CD4-positive, CD25-positive, alpha-beta regulatory T cell (primary cell): ENCODE measurements around the gene GPR183. TPM values are rescaled to one million over a fixed set of nuclear protein-coding genes. Genes with fewer than 3 reads are reported as not detected.
A peak's percentile ranks its signal among the peaks of the same experiment; 100 is the strongest.

Experiments used
- ATAC-seq, 2 donors: fragments of 150-1000 bp; cut with Tn5 transposase; one replicate each; pipeline ENCODE4 v1.10.0; 2021; ENCODE audit warnings: low read depth in 2 of 2, moderate number of reproducible peaks in 2 of 2, moderate library complexity in 1 of 2
- DNase-seq, 3 donors: peaks; one replicate each; pipeline versions ENCODE4 v3.0.0 to v3.0.0-alpha.2; 2012 to 2022; ENCODE audit warnings: mixed read lengths in 1 of 3
- H3K27ac ChIP-seq: one replicate; pipeline ENCODE4 v1.7.0; 2013; ENCODE audit warnings: mild to moderate bottlenecking, low read length; ENCODE audit not compliant: insufficient read depth, poor library complexity, severe bottlenecking
- H3K27me3 ChIP-seq: one replicate; pipeline ENCODE4 v1.7.0; 2013; ENCODE audit warnings: low read length; ENCODE audit not compliant: control insufficient read depth, insufficient read depth
- H3K36me3 ChIP-seq: one replicate; pipeline ENCODE4 v1.7.0; 2013; ENCODE audit warnings: mild to moderate bottlenecking, low read length, moderate library complexity; ENCODE audit not compliant: control insufficient read depth, insufficient read depth
- H3K4me1 ChIP-seq: 2 replicates; pipeline ENCODE4 v1.7.0; 2013; ENCODE audit warnings: mild to moderate bottlenecking, low read length; ENCODE audit not compliant: insufficient read depth, control insufficient read depth, poor library complexity, severe bottlenecking
- H3K4me3 ChIP-seq: one replicate; pipeline ENCODE4 v1.7.0; 2013; ENCODE audit warnings: low read depth, mild to moderate bottlenecking, low read length, moderate library complexity
- H3K9me3 ChIP-seq, 2 experiments: 1 replicate in 1 of 2; 2 replicates in 1 of 2; pipeline ENCODE4 v1.7.0; 2013; ENCODE audit warnings: low read length in 2 of 2, mild to moderate bottlenecking in 1 of 2, moderate library complexity in 1 of 2; ENCODE audit not compliant: control insufficient read depth in 2 of 2
- H3K27ac Mint-ChIP-seq, 3 donors: one replicate each; pipeline ENCODE4 v1.8.0; 2020 to 2022; ENCODE audit warnings: mild to moderate bottlenecking in 3 of 3, mixed read lengths in 3 of 3, moderate library complexity in 2 of 3
- H3K27me3 Mint-ChIP-seq: one replicate; pipeline ENCODE4 v1.8.0; 2022; ENCODE audit warnings: mild to moderate bottlenecking, mixed read lengths
- H3K36me3 Mint-ChIP-seq: one replicate; pipeline ENCODE4 v1.8.0; 2020; ENCODE audit warnings: mixed read lengths
- H3K4me1 Mint-ChIP-seq, 4 donors: one replicate each; pipeline ENCODE4 v1.8.0; 2020 to 2022; ENCODE audit warnings: mixed read lengths in 4 of 4, mild to moderate bottlenecking in 1 of 4
- H3K4me3 Mint-ChIP-seq, 4 donors: one replicate each; pipeline ENCODE4 v1.8.0; 2020 to 2022; ENCODE audit warnings: mild to moderate bottlenecking in 4 of 4, mixed read lengths in 4 of 4, moderate library complexity in 3 of 4
- H3K9me3 Mint-ChIP-seq, 7 donors: one replicate each; pipeline ENCODE4 v1.8.0; 2020 to 2022; ENCODE audit warnings: mixed read lengths in 7 of 7, mild to moderate bottlenecking in 3 of 7, moderate library complexity in 2 of 7
- polyA plus RNA-seq, 4 donors: library from polyadenylated mRNA; unstranded; fragments of 300-500 nt; fragmentation: Illumina TruSeq; gene quantifications; one replicate each; pipeline ENCODE4 v1.2.3, GENCODE V29; 2021
- total RNA-seq: library from RNA; stranded (reverse); gene quantifications from one replicate; pipeline ENCODE4 v1.2.3, GENCODE V29; 2022

The GPR183 gene
- total and polyA plus RNA-seq, 5 donors from 2014 or later, result 206 to 418 (median 306) TPM

- peaks cover 64% of the 10 kb centered on the region for H3K4me1 ChIP-seq
These were observed 8.0 kb upstream of the GPR183 start for GRCh38 chr13:99315186-99315585.

GRCh38 chr13:99314640-99315176 is 7.5 kb upstream of the GPR183 start:
- H3K4me3 Mint-ChIP-seq, result peak overlapping the region; percentile 84 to 89 (median 87)
- DNase-seq (peak; percentile 52 to 83 (median 75)), ATAC-seq (peak; percentile 64 to 72)
- peak overlapping the region; percentile 92 for H3K27ac ChIP-seq
- H3K4me1 ChIP-seq, result peaks cover 66% of the 10 kb centered on the region
- no peaks in the 10 kb centered on the region for H3K9me3 ChIP-seq
- H3K9me3 Mint-ChIP-seq, result peaks cover 0 to 5% (median 0%) of the 10 kb centered on the region in 7 donors
- H3K36me3 Mint-ChIP-seq, result peaks cover 33% of the 10 kb centered on the region
- peak overlapping the region; percentile 91 to 96 (median 95) for H3K27ac Mint-ChIP-seq
- H3K27me3 Mint-ChIP-seq, result no peaks in the 10 kb centered on the region
- H3K36me3 ChIP-seq, result peaks cover 11% of the 10 kb centered on the region
- H3K27me3 ChIP-seq, result no peaks in the 10 kb centered on the region
- H3K4me3 ChIP-seq, result peak overlapping the region; percentile 86
- peaks cover 27 to 83% (median 69%) of the 10 kb centered on the region in 4 donors for H3K4me1 Mint-ChIP-seq

More at GRCh38 chr13:99315186-99315585, 8.0 kb upstream of the GPR183 start:
- ATAC-seq (peak; percentile 13 to 15), DNase-seq (no peak)
- Histone ChIP-seq H3K27me3 (no peaks in the 10 kb centered on the region), H3K9me3 (no peaks in the 10 kb centered on the region), H3K27ac (peak overlapping the region; percentile 92), H3K4me3 (peak overlapping the region; percentile 86), H3K36me3 (peaks cover 10% of the 10 kb centered on the region)
- Mint-ChIP-seq H3K9me3 (peaks cover 0 to 5% (median 0%) of the 10 kb centered on the region in 7 donors), H3K4me1 (peaks cover 28 to 83% (median 67%) of the 10 kb centered on the region in 4 donors), H3K36me3 (peaks cover 37% of the 10 kb centered on the region), H3K4me3 (peak overlapping the region; percentile 84 to 89 (median 87)), H3K27me3 (no peaks in the 10 kb centered on the region), H3K27ac (peak overlapping the region; percentile 91 to 96 (median 95))

GRCh38 chr13:99313941-99314340 is 6.7 kb upstream of the GPR183 start:
- Mint-ChIP-seq H3K4me1 (peaks cover 23 to 84% (median 70%) of the 10 kb centered on the region in 4 donors), H3K27ac (peak overlapping the region; percentile 95 to 96 (median 95))
- peaks cover 68% of the 10 kb centered on the region for H3K4me1 ChIP-seq

GRCh38 chr13:99313501-99313900 is 6.3 kb upstream of the GPR183 start:
- peaks cover 26 to 84% (median 72%) of the 10 kb centered on the region in 4 donors for H3K4me1 Mint-ChIP-seq
- Histone ChIP-seq H3K27me3 (no peaks in the 10 kb centered on the region), H3K27ac (peak overlapping the region; percentile 92), H3K4me3 (peak overlapping the region; percentile 86), H3K36me3 (peaks cover 4% of the 10 kb centered on the region), H3K4me1 (peaks cover 73% of the 10 kb centered on the region), H3K9me3 (no peaks in the 10 kb centered on the region)
- peaks cover 0 to 5% (median 0%) of the 10 kb centered on the region in 7 donors for H3K9me3 Mint-ChIP-seq
- H3K36me3 Mint-ChIP-seq, result peaks cover 30% of the 10 kb centered on the region
- DNase-seq (no peak), ATAC-seq (no peak)
- H3K27me3 Mint-ChIP-seq, result no peaks in the 10 kb centered on the region
- peak overlapping the region; percentile 0 to 89 (median 13) for H3K4me3 Mint-ChIP-seq
- peak overlapping the region; percentile 84 to 95 (median 95) for H3K27ac Mint-ChIP-seq

More at GRCh38 chr13:99313941-99314340, 6.7 kb upstream of the GPR183 start:
- Mint-ChIP-seq H3K36me3 (peaks cover 27% of the 10 kb centered on the region), H3K27me3 (no peaks in the 10 kb centered on the region), H3K9me3 (peaks cover 0 to 5% (median 0%) of the 10 kb centered on the region in 7 donors), H3K4me3 (peak overlapping the region; percentile 84 to 89 (median 87))
- Histone ChIP-seq H3K27me3 (no peaks in the 10 kb centered on the region), H3K9me3 (no peaks in the 10 kb centered on the region), H3K36me3 (peaks cover 7% of the 10 kb centered on the region), H3K4me3 (peak overlapping the region; percentile 86), H3K27ac (peak overlapping the region; percentile 92)
- ATAC-seq (no peak), DNase-seq (no peak)

GRCh38 chr13:99312493-99312883 is 5.3 kb upstream of the GPR183 start:
- H3K4me3 ChIP-seq, result no peak overlapping the region
- H3K27me3 Mint-ChIP-seq, result no peaks in the 10 kb centered on the region
- peak overlapping the region; percentile 91 to 95 (median 95) for H3K27ac Mint-ChIP-seq
- H3K4me3 Mint-ChIP-seq, result peak overlapping the region in 2 of 4 donors; percentile 63 to 73
- H3K9me3 Mint-ChIP-seq, result peaks cover 0 to 5% (median 0%) of the 10 kb centered on the region in 7 donors
- H3K27ac ChIP-seq, result no peak overlapping the region
- H3K27me3 ChIP-seq, result no peaks in the 10 kb centered on the region
- no peaks in the 10 kb centered on the region for H3K9me3 ChIP-seq
- peaks cover 83% of the 10 kb centered on the region for H3K4me1 ChIP-seq
- peaks cover 34 to 91% (median 81%) of the 10 kb centered on the region in 4 donors for H3K4me1 Mint-ChIP-seq
- DNase-seq (no peak), ATAC-seq (no peak)
- peaks cover 31% of the 10 kb centered on the region for H3K36me3 Mint-ChIP-seq
- H3K36me3 ChIP-seq, result peaks cover 4% of the 10 kb centered on the region

GRCh38 chr13:99311748-99312492 is 4.7 kb upstream of the GPR183 start:
- Histone ChIP-seq H3K4me1 (peaks cover 82% of the 10 kb centered on the region), H3K4me3 (no peak overlapping the region), H3K27ac (no peak overlapping the region), H3K36me3 (peaks cover 2% of the 10 kb centered on the region), H3K27me3 (no peaks in the 10 kb centered on the region), H3K9me3 (no peaks in the 10 kb centered on the region)
- H3K4me1 Mint-ChIP-seq, result peaks cover 33 to 91% (median 80%) of the 10 kb centered on the region in 4 donors
- peaks cover 27% of the 10 kb centered on the region for H3K36me3 Mint-ChIP-seq
- DNase-seq (no peak), ATAC-seq (no peak)
- peak overlapping the region; percentile 91 to 95 (median 95) for H3K27ac Mint-ChIP-seq
- peak overlapping the region in 2 of 4 donors; percentile 45 to 73 for H3K4me3 Mint-ChIP-seq
- H3K27me3 Mint-ChIP-seq, result no peaks in the 10 kb centered on the region
- peaks cover 0 to 3% (median 0%) of the 10 kb centered on the region in 7 donors for H3K9me3 Mint-ChIP-seq

- no peaks in the 10 kb centered on the region for H3K9me3 ChIP-seq
- Mint-ChIP-seq H3K36me3 (peaks cover 23% of the 10 kb centered on the region), H3K4me1 (peaks cover 26 to 88% (median 77%) of the 10 kb centered on the region in 4 donors), H3K27ac (peak overlapping the region; percentile 88 to 95 (median 88)), H3K27me3 (no peaks in the 10 kb centered on the region), H3K9me3 (peaks cover 0 to 3% (median 0%) of the 10 kb centered on the region in 7 donors), H3K4me3 (peak overlapping the region in 3 of 4 donors; percentile 55 to 81 (median 56))
- ATAC-seq (no peak), DNase-seq (no peak)
- H3K27me3 ChIP-seq, result no peaks in the 10 kb centered on the region
- peaks cover 2% of the 10 kb centered on the region for H3K36me3 ChIP-seq
- H3K27ac ChIP-seq, result peak overlapping the region; percentile 48
- H3K4me3 ChIP-seq, result peak overlapping the region; percentile 49
- peaks cover 79% of the 10 kb centered on the region for H3K4me1 ChIP-seq
These were observed 3.9 kb upstream of the GPR183 start for GRCh38 chr13:99311137-99311536.
